KG1 (cell line): Measurements from ENCODE around the gene GNL1.

ENCODE experiments used
- DNase-seq: peaks from one replicate; lab custom pipeline; 2025; lab: John Stamatoyannopoulos, UW

GNL1 gene

GRCh38 chr6:30556066-30556905, at the start of gene GNL1:
TSS of gene GNL1 (minus strand) at chr6:30556489. CDS start at chr6:30556203, 286 bp downstream.
- DNase-seq: peak; percentile 96

GRCh38 chr6:30603961-30604360, 47.7 kb upstream of the GNL1 start:
- no peak for DNase-seq

GRCh38 chr6:30601815-30602641, 45.7 kb upstream of the GNL1 start:
- DNase-seq: no peak

GRCh38 chr6:30601436-30601814, 45.1 kb upstream of the GNL1 start:
- no peak for DNase-seq

GRCh38 chr6:30600451-30600961, 44.2 kb upstream of the GNL1 start:
- DNase-seq: no peak

GRCh38 chr6:30599625-30600324, 43.5 kb upstream of the GNL1 start:
- DNase-seq: no peak

- DNase-seq: no peak
These were observed 42.8 kb upstream of the GNL1 start for GRCh38 chr6:30598912-30599624.

GRCh38 chr6:30597315-30598144, 41.2 kb upstream of the GNL1 start:
- peak; percentile 34 for DNase-seq

- no peak for DNase-seq
These were observed 36.0 kb upstream of the GNL1 start for GRCh38 chr6:30592287-30592686.

GRCh38 chr6:30591008-30591407, 34.7 kb upstream of the GNL1 start:
- DNase-seq: no peak

- DNase-seq: no peak
These were observed 34.2 kb upstream of the GNL1 start for GRCh38 chr6:30590509-30590908.

- no peak for DNase-seq
These were observed 33.6 kb upstream of the GNL1 start for GRCh38 chr6:30589754-30590358.

GRCh38 chr6:30583921-30584320, 27.6 kb upstream of the GNL1 start:
- no peak for DNase-seq

- no peak for DNase-seq
These were observed 21.8 kb upstream of the GNL1 start for GRCh38 chr6:30578051-30578450.

GRCh38 chr6:30573113-30573512, 16.8 kb upstream of the GNL1 start:
- DNase-seq: no peak

- DNase-seq: no peak
These were observed 15.9 kb upstream of the GNL1 start for GRCh38 chr6:30572148-30572547.

- DNase-seq: no peak
These were observed 15.4 kb upstream of the GNL1 start for GRCh38 chr6:30571762-30572082.

GRCh38 chr6:30571075-30571761, 14.9 kb upstream of the GNL1 start, which contains the start of gene ABCF1:
TSS of gene ABCF1 (plus strand) at chr6:30571442. CDS start at chr6:30571488, 46 bp downstream.
- peak; percentile 98 for DNase-seq

GRCh38 chr6:30570740-30571074, 14.4 kb upstream of the GNL1 start:
- DNase-seq: no peak

- DNase-seq: no peak
These were observed 14.0 kb upstream of the GNL1 start for GRCh38 chr6:30570263-30570662.
